DND-41 (cell line): ENCODE measurements around the gene JAK1.

ENCODE experiments used
- EZH2 ChIP-seq: IDR thresholded peaks from 3 replicates; pipeline ENCODE4 v1.6.1; 2012; ENCODE audit warnings: borderline replicate concordance, low read depth, mild to moderate bottlenecking, moderate library complexity, low read length, inconsistent platforms; ENCODE audit not compliant: severe bottlenecking
- TF ChIP-seq, protein P1 (sequence below): IDR thresholded peaks from 2 replicates; pipeline ENCODE4 v1.5.1; 2012; ENCODE audit warnings: borderline replicate concordance, low read length, moderate library complexity, mild to moderate bottlenecking; ENCODE audit not compliant: poor library complexity, severe bottlenecking; ENCODE audit errors: extremely low read depth

DNA sequence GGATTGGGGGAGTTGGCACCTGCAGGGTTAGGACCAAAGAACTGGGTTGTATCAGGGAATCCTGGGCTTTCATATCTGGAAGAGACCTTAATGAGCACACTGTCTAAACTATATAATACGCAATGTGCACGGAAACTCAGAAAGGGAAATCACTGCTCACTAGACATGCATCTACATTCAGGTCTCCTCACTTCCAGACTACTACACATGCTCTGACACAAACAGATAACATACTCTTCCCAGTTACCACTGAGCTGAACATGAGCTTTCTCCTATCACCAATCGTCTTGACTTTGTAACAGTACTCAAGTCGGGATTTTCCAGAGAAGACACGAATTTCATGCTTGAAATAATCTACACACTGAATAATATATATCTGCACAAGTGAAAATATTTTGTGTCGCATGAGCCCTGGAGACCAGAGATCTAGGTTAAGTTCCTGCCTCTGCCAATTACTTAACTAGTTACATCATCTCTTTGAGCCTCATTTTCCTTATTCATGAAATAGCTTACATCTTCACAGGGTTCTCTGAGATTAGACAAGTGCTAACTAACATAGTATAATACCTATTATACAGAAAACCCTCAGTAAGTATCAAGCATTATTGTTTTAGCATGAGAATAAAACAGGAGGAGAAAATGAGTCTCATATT lies 101.1 kb downstream of the JAK1 start:
- TF ChIP-seq, protein P1, sequence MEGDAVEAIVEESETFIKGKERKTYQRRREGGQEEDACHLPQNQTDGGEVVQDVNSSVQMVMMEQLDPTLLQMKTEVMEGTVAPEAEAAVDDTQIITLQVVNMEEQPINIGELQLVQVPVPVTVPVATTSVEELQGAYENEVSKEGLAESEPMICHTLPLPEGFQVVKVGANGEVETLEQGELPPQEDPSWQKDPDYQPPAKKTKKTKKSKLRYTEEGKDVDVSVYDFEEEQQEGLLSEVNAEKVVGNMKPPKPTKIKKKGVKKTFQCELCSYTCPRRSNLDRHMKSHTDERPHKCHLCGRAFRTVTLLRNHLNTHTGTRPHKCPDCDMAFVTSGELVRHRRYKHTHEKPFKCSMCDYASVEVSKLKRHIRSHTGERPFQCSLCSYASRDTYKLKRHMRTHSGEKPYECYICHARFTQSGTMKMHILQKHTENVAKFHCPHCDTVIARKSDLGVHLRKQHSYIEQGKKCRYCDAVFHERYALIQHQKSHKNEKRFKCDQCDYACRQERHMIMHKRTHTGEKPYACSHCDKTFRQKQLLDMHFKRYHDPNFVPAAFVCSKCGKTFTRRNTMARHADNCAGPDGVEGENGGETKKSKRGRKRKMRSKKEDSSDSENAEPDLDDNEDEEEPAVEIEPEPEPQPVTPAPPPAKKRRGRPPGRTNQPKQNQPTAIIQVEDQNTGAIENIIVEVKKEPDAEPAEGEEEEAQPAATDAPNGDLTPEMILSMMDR, result no peak
- no peak for TF ChIP-seq EZH2
